Stimulated activated CD8-positive, alpha-beta memory T cell treated with anti-CD3 and anti-CD28 coated beads, Interleukin-12 subunit alpha, Interleukin-12 subunit beta, amount 100 ng/mL, for 24 hours (primary cell): ENCODE measurements around the gene SRCIN1.

ENCODE experiments used
- DNase-seq: peaks from one replicate; pipeline ENCODE4 v3.0.0-alpha.2; 2020; ENCODE audit errors: extremely low read depth

The SRCIN1 gene

GRCh38 chr17:38579934-38580333 lies 25.8 kb downstream of the SRCIN1 start:
- no peak for DNase-seq

GRCh38 chr17:38579083-38579480 lies 26.7 kb downstream of the SRCIN1 start:
- DNase-seq: no peak

- DNase-seq: no peak
These were observed 27.3 kb downstream of the SRCIN1 start for GRCh38 chr17:38578229-38579082.

GRCh38 chr17:38577645-38578173 lies 28.0 kb downstream of the SRCIN1 start:
- no peak for DNase-seq

DNA sequence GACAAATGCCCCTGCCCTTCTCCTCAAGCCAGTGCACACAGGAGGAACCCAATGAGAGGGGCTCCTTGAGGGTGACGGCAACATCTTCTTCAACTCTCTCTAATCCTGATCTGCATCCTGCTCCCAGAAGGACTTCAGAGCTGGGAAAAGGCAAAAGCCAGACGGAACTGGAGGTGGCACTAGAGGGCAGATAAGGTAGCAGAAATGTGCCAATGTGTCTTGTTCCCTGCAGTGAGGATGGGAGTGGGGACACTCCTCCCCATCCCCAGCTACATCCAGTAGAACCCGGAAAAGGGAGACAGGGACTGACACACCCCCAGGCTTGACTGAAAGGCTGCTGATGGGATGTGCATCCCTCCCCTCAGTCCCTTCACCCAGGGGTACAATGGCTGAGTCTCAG lies 28.5 kb downstream of the SRCIN1 start:
- no peak for DNase-seq

- DNase-seq: no peak
These were observed 30.0 kb downstream of the SRCIN1 start for GRCh38 chr17:38575781-38576180.

- DNase-seq: no peak
These were observed 31.0 kb downstream of the SRCIN1 start for GRCh38 chr17:38574712-38575111.

GRCh38 chr17:38572669-38573365 lies 32.9 kb downstream of the SRCIN1 start:
- DNase-seq: no peak

GRCh38 chr17:38571833-38572668 lies 33.7 kb downstream of the SRCIN1 start:
- DNase-seq: no peak

DNA sequence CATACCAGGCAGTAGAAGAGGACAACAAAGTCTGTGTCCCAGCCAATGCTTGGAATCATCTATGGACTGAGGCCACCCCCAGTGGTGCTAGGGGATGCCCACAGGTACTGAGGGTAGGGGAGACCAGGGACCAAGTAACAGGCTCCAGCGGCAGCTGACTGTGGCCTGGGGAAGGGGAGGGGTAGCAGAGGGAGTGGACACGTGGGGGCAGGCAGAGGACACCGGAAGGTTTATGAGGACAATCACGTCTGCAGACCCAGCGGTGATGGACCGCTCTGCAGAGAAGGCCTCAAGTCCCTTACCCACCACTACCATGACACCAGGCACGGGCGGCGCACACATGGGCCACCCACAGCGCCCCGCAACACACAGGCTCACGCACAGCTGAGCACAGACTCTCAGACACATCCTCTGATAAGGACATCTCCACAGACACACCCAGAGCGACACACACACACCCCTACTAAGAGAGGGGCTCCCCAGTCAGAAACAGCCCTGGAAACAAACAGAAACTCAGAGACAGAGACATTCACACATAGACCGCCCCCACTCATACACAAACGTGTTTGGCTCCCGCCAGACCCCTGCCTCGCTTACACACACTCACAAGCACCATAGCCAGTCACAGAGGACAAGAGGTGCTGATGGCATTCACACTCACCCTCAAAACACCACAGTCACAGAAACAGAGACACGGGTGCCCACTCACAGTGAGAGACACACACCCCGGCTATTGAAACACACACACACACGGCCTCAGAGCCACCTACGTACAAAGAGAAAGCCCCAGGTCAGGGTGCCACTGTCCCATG lies 35.8 kb downstream of the SRCIN1 start:
- DNase-seq: no peak

GRCh38 chr17:38568845-38569510 lies 36.8 kb downstream of the SRCIN1 start:
- DNase-seq: no peak

- no peak for DNase-seq
These were observed 37.5 kb downstream of the SRCIN1 start for GRCh38 chr17:38568274-38568673.

GRCh38 chr17:38567350-38567749 lies 38.4 kb downstream of the SRCIN1 start:
- no peak for DNase-seq

GRCh38 chr17:38566666-38567031 lies 39.1 kb downstream of the SRCIN1 start:
- no peak for DNase-seq

GRCh38 chr17:38565853-38566665 lies 39.7 kb downstream of the SRCIN1 start:
- no peak for DNase-seq

GRCh38 chr17:38564869-38565268 lies 40.9 kb downstream of the SRCIN1 start:
- DNase-seq: no peak

DNA sequence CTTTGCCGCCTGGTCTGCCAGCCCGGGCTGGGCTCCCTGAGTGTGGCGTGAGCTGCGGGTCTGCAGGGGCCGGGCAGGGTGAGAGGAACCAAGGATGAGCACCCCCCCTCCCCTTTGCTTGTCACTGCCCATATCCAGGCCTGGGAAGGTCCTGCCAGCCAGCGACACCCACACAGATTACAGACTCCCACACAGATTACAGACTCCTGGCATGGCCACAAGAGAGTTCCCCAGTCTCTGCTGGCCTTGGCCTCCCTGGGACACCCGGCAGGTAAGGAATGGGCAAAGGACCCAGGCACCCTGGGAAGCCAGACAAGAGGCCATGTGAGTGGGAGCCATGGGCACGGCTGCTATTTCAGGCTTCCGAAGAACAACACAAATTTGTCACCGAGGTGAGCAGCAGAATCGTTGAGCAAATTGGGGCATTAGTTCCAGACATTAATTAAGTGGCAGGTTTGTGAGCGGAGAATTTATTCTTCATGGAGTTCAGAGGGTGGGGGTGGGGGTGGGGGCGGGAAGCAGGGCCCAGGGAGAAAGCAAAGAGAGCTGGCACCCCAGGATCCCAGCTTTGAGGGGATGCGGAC lies 41.4 kb downstream of the SRCIN1 start:
- DNase-seq: no peak

GRCh38 chr17:38563362-38564253 lies 42.1 kb downstream of the SRCIN1 start:
- no peak for DNase-seq
